ENCODE data around the gene NEU1.
"Not testable (repeated sequence)": the region's sequence is repeated elsewhere in the genome, so short reads cannot be mapped to it uniquely, and the experiment has no call there.

The NEU1 gene

GRCh38 chr6:31871046-31871659 lies 8.5 kb upstream of the NEU1 start:
- no peak for DNase-seq

GRCh38 chr6:31870385-31870921 lies 7.8 kb upstream of the NEU1 start:
- no peak for DNase-seq

GRCh38 chr6:31869343-31869742 lies 6.7 kb upstream of the NEU1 start:
- DNase-seq = no peak

DNA sequence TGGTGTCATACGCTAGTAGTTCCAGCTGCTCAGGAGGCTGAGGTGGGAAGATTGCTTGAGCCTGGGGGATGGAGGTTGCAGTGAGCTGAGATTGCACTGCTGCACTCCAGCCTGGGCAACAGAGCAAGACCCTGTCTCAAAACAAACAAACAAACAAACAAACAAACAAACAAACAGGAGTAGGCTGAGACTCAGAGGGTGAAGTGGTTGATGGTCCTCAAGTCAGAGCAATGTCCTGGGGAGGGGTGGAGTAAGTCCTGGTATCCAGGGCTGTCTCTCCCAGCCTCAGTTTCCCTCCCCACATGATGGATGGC lies 6.0 kb upstream of the NEU1 start:
- not testable (repeated sequence) for DNase-seq

DNA sequence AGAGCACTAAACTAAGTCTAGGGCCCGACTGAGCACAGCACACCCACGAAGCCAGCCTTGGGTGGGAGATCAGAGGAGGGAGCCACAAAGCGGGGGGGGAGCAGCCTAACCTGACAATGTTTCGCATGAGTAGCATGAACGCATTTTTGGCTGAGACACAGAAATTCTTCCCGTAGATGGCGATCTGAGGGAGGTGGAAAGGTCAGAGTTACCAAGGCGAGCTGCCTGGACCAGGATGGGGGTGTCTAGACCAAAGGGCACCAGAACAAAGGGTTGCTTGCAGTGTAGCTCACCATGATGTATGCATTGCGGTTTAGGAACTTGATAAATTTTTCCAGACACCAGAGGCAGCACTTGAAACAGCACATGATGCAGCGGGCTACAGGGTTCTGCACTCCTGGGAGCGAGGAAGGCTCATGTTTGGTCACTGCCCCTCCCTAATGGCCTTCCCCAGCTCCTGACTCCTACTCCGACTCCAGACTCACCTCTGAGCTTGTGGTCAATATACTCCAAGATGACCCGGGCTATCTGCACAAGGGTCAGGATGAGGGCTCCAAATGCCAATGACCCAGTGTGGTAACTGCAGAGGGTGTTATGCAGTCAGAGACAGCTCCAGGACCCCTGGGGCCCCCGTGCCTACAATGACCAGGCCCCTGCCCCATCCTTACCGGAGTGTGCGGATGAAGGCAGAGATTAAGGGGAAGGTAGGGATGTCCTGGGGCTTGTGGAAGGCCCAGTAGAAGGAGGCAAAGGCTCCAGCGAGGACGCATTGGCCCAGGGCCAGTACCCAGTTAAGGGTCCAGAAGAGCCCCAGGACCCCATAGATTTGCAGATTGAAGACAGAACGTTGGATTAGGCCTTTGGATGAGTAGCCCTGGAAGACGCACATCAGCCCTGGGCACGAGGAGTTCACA lies 2.8 kb upstream of the NEU1 start:
- no peak for DNase-seq

GRCh38 chr6:31864818-31865204 lies 2.2 kb upstream of the NEU1 start:
- no peak for DNase-seq

DNA sequence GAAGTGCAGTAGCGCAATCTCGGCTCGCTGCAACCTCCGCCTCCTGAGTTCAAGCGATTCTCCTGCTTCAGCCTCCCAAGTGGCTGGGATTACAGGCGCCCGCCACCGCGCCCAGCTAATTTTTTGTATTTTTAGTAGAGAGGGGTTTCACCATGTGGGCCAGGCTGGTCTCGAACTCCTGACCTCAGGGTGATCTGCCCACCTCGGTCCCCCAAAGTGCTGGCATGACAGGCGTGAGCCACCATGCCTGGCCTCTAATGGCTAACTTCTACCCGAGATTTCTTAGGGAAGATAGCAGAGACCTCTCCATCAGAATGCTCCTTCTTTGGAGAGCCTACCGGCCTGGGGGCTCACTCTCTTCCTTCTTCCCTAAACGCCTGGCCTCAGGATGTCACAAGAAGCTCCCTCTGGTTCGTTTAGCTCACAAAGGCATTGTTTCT lies 1.5 kb upstream of the NEU1 start:
- not testable (repeated sequence) for DNase-seq

DNA sequence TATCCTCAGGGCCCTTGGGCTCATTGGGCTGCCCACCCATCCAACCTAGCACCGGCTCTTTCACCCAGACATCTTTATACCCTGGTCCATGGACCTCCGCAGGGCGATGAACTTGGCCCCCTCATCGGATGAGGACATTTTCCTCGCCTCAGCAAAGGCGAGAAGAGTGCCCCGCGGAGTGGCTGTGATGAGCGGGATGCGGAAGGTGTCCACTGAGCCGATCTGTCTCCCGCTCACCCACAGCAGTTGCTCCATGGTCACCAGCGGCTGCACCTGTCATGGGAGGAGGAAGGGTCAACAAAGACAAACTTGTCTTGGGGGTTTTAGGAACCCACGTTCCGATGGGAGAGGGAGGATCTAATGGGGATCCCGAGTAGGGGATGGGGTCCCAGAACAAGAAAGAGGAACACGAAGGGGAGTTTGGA lies 690 bp downstream of the NEU1 start:
- DNase-seq = no peak

DNA sequence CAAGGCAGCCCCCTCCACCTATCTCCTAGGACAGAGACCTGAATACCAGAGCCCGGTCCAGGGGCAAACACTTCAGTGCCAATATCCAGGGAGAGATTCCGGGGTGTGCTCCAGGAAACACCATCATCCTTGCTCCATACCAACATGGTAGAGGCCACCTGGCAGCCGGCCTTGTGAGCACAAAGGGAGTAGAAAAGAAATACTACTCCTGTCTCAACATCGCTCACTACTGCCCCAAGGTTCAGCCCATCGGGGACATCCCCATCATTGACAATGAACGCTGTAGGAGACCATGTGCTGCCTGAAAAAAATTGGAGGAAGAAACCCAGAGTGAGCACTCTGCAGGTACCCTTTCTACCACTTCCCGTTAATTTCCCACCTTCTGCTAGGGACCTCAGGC lies 1.5 kb downstream of the NEU1 start:
- no peak for DNase-seq

GRCh38 chr6:31860349-31860748 lies 2.3 kb downstream of the NEU1 start:
- DNase-seq = no peak

DNA sequence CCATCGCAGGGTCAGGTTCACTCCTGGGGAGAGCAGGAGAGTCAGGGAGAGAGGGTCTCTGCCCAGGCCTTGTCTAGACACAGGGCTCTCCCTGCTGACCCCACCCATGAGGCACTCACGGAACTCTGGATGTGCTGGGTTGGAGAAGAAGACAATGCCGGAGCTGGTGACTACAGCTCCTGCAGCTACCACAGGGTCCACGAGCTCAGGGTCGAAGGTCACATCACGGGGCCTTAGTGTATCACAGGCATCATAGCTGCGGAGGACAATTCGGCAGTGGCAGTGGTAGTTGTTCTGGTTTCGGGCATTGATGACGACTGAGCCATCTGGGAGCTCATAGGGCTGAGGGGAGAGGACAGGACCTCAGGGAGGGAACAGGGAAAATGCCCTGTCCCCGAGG lies 2.7 kb downstream of the NEU1 start:
- DNase-seq = no peak

DNA sequence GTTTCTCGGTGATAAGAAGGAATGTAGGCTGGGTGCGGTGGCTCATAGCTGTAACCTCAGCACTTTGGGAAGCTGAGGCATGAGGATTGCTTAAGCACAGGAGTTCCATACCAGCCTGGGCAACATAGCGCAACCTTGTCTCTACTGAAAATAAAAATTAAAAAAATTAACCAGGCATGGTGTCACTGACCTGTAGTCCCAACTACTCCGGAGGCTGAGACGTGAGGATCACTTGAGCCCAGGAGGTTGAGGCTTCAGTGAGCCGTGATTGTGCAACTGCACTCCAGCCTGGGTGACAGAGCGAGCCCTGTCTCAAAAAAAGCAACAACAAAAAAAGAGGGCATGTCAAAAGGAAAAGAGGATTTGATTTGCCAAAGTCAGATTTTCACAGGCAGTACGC lies 3.9 kb downstream of the NEU1 start:
- no peak for DNase-seq

DNA sequence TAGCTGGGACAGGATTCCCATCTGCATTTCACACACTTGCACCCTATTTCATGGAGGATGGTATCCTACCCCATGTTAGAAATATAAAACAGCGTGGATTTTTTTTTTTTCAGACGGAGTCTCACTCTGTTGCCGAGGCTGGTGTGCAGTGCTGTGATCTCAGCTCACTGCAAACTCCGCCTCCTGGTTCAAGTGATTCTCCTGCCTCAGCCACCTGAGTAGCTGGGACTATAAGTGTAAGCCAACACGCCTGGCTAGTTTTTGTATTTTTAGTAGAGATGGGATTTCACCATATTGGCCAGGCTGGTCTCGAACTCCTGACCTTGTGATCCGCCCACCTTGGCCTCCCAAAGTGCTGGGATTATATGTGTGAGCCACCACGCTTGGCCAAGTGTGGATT lies 4.8 kb downstream of the NEU1 start:
- DNase-seq = not testable (repeated sequence)

DNA sequence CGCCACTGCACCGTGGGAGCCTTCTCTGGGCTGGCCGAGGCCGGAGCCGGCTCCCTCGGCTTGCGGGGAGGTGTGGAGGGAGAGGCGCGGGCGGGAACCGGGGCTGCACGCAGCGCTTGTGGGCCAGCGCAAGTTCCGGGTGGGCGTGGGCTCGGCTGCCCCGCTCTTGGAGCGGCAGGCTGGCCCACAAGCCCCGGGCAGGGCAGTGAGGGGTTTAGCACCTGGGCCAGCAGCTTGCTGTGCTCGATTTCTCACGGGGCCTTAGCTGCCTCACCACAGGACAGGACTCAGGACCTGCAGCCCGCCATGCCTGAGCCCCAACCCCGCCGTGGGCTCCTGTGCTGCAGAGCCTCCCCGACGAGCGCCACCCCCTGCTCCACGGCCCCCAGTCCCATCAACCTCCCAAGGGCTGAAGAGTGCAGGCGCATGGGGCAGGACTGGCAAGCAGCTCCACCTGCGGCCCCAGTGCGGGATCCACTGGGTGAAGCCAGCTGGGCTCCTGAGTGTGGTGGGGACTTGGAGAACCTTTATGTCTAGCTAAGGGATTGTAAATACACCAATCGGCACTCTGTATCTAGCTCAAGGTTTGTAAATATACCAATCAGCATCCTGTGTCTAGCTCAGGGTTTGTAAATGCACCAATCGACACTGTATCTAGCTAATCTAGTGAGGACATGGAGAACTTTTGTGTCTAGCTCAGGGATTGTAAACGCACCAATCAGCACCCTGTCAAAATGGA lies 10.5 kb downstream of the NEU1 start:
- DNase-seq = not testable (repeated sequence)

DNA sequence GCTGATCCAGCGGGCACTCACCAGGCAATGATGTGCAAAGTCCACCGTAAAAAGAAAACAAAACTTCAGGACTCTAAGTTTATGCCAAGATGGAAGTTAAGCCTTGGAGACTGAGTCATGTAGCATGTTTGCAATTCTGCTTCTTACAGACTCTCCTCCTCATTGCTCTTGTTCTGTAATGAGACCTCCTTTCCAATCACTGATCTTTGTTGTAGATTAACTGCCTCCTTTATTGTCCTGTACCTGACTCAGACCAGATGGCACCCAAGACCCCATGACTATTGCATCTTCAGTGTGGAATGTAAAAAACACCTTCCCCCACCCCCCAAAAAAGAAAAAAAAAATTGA lies 11.2 kb downstream of the NEU1 start:
- DNase-seq = no peak

DNA sequence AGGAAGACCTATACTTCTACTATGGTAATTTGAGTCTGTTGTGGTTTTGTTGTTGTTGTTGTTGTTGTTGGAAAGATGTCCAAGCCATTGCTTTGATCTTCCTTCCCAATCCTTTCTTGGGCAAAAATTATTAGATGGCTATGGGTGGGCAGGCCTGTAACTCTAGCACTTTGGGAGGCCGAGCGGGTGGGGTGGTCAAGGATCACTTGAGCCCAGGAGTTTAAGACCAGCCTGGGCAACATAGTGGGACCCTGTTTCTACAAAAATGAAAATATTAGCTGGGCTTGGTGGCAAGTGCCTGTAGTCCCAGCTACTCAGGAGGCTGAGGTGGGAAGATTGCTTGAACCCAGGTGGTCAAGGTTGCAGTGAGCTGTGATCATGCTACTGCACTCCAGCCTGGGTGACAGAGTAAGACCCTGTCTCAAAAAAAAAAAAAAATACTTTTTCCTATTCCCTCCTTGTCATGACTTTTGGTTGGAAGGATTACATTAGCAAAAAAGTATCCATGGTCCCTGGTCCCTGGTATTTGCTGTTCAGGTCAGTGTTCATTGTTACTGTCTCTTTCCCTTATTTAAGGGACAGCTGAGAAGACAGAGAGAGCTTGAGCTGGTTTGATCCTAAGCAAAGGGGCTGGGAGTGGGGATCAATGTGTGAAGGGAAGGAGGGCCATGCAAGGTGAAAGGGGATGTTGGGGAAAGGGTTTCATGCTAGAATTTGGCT lies 11.7 kb downstream of the NEU1 start:
- no peak for DNase-seq

- DNase-seq = no peak
These were observed 15.2 kb downstream of the NEU1 start for GRCh38 chr6:31847276-31847978.

GRCh38 chr6:31844507-31844906 lies 18.1 kb downstream of the NEU1 start:
- DNase-seq = no peak

DNA sequence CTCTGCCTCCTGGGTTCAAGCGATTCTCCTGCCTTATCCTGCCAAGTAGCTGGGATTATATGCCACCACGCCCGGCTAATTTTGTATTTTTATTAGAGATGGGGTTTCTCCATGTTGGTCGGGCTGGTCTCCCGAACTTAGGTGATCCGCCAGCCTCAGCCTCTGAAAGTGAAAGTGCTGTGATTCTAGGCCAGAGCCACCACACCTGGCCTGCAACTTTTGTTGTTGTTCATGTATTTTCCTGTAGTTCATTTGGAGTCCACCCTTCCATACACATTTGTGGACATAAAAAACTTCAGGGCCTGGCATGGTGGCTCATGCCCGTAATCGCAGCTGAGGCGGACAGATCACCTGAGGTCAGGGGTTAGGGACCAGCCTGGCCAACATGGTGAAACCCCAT lies 20.6 kb downstream of the NEU1 start:
- DNase-seq = no peak

DNA sequence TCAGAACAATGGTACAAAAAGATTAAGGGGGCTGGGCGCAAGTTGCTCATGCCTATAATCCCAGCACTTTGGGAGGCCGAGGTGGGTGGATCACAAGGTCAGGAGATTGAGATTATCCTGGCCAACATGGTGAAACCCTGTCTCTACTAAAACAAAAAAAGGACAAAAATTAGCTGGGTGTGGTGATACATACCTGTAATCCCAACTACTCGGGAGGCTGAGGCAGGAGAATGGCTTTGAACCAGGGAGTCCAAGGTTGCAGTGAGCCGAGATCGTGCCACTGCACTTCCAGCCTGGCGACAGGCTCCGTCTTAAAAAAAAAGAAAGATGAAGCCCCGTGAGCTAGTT lies 22.9 kb downstream of the NEU1 start:
- not testable (repeated sequence) for DNase-seq

DNA sequence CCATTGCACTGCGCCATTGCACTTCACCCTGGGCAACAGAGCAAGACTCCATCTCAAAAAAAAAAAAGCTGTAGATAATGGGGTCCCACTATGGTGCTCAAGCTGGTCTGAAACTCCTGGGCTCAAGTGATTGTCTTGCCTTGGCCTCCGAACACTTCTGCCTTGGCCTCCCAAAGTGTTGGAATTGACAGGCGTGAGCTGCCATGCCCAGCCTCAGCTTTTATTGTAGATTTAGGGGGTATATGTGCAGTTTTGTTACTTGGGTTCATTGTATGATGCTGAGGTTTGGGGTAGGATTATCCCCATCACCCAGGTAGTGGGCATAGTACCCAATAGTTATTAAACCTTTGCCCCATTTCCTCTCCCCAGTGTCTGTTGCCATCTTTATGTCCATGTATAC lies 23.7 kb downstream of the NEU1 start:
- DNase-seq = no peak

GRCh38 chr6:31838114-31838553 lies 24.5 kb downstream of the NEU1 start:
- DNase-seq = not testable (repeated sequence)
